Fibroblast of lung (primary cell): ENCODE data around the gene GPR155. TPM values are rescaled to one million over a fixed set of nuclear protein-coding genes. Genes with fewer than 3 reads are reported as not detected.

Experiments
- DNase-seq, 2 donors: peaks; one replicate each; pipeline versions ENCODE4 v3.0.0 to v3.0.0-alpha.2; 2010; ENCODE audit warnings: low read depth in 2 of 2
- H2AFZ ChIP-seq: 2 replicates; pipeline ENCODE4 v1.5.1; 2012; ENCODE audit warnings: low read length, control low read depth, inconsistent platforms
- H3K27ac ChIP-seq: 2 replicates; pipeline ENCODE4 v1.5.1; 2011; ENCODE audit warnings: low read length, control low read depth; ENCODE audit not compliant: insufficient read depth
- H3K27me3 ChIP-seq: 2 replicates; pipeline ENCODE4 v1.5.1; 2011; ENCODE audit warnings: mild to moderate bottlenecking, low read length; ENCODE audit not compliant: control insufficient read depth, insufficient read depth
- H3K36me3 ChIP-seq: 2 replicates; pipeline ENCODE4 v1.5.1; 2011; ENCODE audit warnings: low read length; ENCODE audit not compliant: control insufficient read depth, insufficient read depth
- H3K4me1 ChIP-seq: 2 replicates; pipeline ENCODE4 v1.5.1; 2011; ENCODE audit warnings: low read length; ENCODE audit not compliant: control insufficient read depth, insufficient read depth; ENCODE audit errors: extremely low read depth
- H3K4me2 ChIP-seq: 2 replicates; pipeline ENCODE4 v1.5.1; 2011; ENCODE audit warnings: low read length, control low read depth; ENCODE audit not compliant: insufficient read depth; ENCODE audit errors: extremely low read depth
- H3K4me3 ChIP-seq, 4 experiments: fragments of 200-600 bp in 1 of 4; sonication (generic) in 1 of 4; replicated peaks in 1 of 4; 2 replicates each; pipeline ENCODE4 v1.5.1; 2011 to 2016; ENCODE audit warnings: low read length in 4 of 4, low read depth in 3 of 4, mild to moderate bottlenecking in 3 of 4, control low read depth in 2 of 4, inconsistent platforms in 1 of 4, mixed read lengths in 1 of 4; ENCODE audit not compliant: insufficient read depth in 1 of 4; ENCODE audit errors: control extremely low read depth in 1 of 4
- H3K79me2 ChIP-seq: 2 replicates; pipeline ENCODE4 v1.5.1; 2012; ENCODE audit warnings: mild to moderate bottlenecking, low read length, inconsistent platforms; ENCODE audit not compliant: control insufficient read depth, insufficient read depth
- H3K9ac ChIP-seq: 2 replicates; pipeline ENCODE4 v1.5.1; 2011; ENCODE audit warnings: mild to moderate bottlenecking, low read length, control low read depth; ENCODE audit not compliant: insufficient read depth
- H3K9me3 ChIP-seq: 2 replicates; pipeline ENCODE4 v1.5.1; 2012; ENCODE audit warnings: low read depth, low read length; ENCODE audit not compliant: control insufficient read depth, insufficient read depth
- H4K20me1 ChIP-seq: 2 replicates; pipeline ENCODE4 v1.5.1; 2011; ENCODE audit warnings: low read length; ENCODE audit not compliant: control insufficient read depth, insufficient read depth; ENCODE audit errors: extremely low read depth
- EZH2 ChIP-seq: IDR thresholded peaks from 2 replicates; pipeline ENCODE4 v1.5.1; 2012; ENCODE audit warnings: low read length, control low read depth, mild to moderate bottlenecking; ENCODE audit errors: missing control alignments
- polyA plus RNA-seq, 2 donors: library from polyadenylated mRNA; depleted of rRNA in 1 of 2; stranded (reverse) in 1 of 2; unstranded in 1 of 2; fragments of >200 nt; gene quantifications; 2 replicates each; pipeline ENCODE4 v1.2.1, GENCODE V29; 2011 to 2012; ENCODE audit warnings: missing spikeins in 1 of 2
- total RNA-seq: library from RNA; depleted of rRNA; stranded (reverse); fragments of >200 nt; gene quantifications from 2 replicates; pipeline ENCODE4 v1.2.1, GENCODE V29; 2014
- TF ChIP-seq, protein P1 (sequence below), 2 donors: IDR thresholded peaks in 1 of 2; conservative IDR thresholded peaks in 1 of 2; 1 replicate in 1 of 2; 2 replicates in 1 of 2; pipeline ENCODE4 v1.5.1; 2011 to 2012; ENCODE audit warnings: low read length in 2 of 2, control low read depth in 1 of 2, inconsistent platforms in 1 of 2, low read depth in 1 of 2, mild to moderate bottlenecking in 1 of 2

GPR155 gene
- total and polyA plus RNA-seq, 2 donors (not counting 1 experiment from before 2014, with no cell fraction given): 5.1 to 6.4 TPM

DNA sequence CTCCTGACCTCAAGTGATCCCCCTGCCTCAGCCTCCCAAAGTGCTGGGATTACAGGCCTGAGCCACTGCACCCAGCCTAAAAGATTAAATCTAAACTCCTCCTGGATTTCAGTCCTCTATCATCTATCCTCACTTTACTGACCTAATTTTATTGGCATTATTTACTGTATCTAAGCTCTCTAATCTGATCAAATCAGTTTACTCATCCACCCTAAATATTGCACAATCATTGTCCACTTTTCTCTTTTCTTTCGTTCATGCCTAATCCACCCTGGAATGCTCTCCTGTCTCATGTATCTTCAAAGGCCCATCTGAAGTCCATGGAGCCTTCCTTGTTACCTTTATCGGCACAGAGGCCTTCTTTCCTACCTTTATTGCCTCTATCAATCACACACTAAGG is 31.6 kb upstream of the GPR155 start:
- H3K27me3 ChIP-seq: no peaks in the 10 kb centered on the region
- DNase-seq: no peak
- no peaks in the 10 kb centered on the region for H3K79me2 ChIP-seq
- no peak overlapping the region for H3K4me3 ChIP-seq
- H2AFZ ChIP-seq: no peak overlapping the region
- H3K27ac ChIP-seq: no peak overlapping the region
- no peak overlapping the region for H3K9ac ChIP-seq
- H3K36me3 ChIP-seq: no peaks in the 10 kb centered on the region
- H4K20me1 ChIP-seq: no peaks in the 10 kb centered on the region
- no peak overlapping the region for H3K4me2 ChIP-seq
- H3K9me3 ChIP-seq: no peaks in the 10 kb centered on the region
- no peaks in the 10 kb centered on the region for H3K4me1 ChIP-seq
- TF ChIP-seq, protein P1, sequence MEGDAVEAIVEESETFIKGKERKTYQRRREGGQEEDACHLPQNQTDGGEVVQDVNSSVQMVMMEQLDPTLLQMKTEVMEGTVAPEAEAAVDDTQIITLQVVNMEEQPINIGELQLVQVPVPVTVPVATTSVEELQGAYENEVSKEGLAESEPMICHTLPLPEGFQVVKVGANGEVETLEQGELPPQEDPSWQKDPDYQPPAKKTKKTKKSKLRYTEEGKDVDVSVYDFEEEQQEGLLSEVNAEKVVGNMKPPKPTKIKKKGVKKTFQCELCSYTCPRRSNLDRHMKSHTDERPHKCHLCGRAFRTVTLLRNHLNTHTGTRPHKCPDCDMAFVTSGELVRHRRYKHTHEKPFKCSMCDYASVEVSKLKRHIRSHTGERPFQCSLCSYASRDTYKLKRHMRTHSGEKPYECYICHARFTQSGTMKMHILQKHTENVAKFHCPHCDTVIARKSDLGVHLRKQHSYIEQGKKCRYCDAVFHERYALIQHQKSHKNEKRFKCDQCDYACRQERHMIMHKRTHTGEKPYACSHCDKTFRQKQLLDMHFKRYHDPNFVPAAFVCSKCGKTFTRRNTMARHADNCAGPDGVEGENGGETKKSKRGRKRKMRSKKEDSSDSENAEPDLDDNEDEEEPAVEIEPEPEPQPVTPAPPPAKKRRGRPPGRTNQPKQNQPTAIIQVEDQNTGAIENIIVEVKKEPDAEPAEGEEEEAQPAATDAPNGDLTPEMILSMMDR (conservative IDR thresholded peaks at IDR 0.05 in 1 of 2, IDR thresholded peaks at IDR 0.05 in 1 of 2; ENCODE audit: low read depth in 1 of 2, low read length in 2 of 2): no peak
- no peak for TF ChIP-seq EZH2

DNA sequence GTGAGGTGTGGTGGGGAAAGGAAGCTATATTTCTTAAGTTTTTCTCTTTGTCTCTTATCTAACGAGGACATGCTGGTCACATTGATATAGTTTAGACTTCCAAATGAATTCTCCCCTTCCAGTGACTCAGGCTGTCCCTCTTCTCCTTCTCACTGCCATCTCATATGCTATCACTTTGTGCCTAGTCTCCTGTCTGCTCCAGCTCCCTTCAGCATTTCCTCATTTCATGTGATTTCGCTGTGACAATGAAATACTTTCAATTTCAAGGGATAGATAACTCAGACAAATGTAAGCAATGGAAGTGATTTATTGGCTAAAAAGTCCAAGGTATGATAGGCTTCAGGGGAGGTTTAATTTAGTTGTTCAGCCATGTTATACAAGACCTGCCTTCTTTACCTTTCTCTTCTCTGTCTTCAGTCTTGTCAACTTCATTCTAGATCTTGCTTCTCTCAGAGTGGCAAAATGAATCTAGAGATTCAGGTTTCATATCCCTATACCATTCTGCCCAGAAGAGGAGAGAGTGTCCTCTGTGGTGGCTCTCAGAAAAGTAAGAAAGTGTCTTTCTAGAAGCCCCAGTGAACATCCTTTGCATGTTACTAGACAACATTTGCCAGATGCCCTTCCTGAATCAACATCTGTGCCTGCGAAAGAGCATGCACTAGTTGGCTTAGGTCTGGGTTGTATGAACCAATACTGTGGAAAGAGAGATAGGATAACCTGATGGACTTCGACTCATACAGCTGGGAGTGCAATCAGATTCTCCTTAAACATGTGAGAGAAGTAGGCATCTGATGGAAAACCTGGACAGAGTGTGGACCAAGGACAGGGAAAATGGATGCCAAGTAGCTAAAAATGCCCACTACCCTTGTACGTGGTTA is 29.9 kb upstream of the GPR155 start:
- H3K27me3 ChIP-seq: no peaks in the 10 kb centered on the region
- no peaks in the 10 kb centered on the region for H3K9me3 ChIP-seq
- no peaks in the 10 kb centered on the region for H3K79me2 ChIP-seq
- H3K27ac ChIP-seq: no peak overlapping the region
- DNase-seq: no peak
- no peaks in the 10 kb centered on the region for H4K20me1 ChIP-seq
- no peak overlapping the region for H3K4me3 ChIP-seq
- H3K9ac ChIP-seq: no peak overlapping the region
- no peak overlapping the region for H2AFZ ChIP-seq
- no peaks in the 10 kb centered on the region for H3K4me1 ChIP-seq
- TF ChIP-seq, protein P1 (conservative IDR thresholded peaks at IDR 0.05 in 1 of 2, IDR thresholded peaks at IDR 0.05 in 1 of 2; ENCODE audit: low read depth in 1 of 2, low read length in 2 of 2): no peak
- TF ChIP-seq EZH2: no peak
- H3K36me3 ChIP-seq: no peaks in the 10 kb centered on the region
- H3K4me2 ChIP-seq: no peak overlapping the region

DNA sequence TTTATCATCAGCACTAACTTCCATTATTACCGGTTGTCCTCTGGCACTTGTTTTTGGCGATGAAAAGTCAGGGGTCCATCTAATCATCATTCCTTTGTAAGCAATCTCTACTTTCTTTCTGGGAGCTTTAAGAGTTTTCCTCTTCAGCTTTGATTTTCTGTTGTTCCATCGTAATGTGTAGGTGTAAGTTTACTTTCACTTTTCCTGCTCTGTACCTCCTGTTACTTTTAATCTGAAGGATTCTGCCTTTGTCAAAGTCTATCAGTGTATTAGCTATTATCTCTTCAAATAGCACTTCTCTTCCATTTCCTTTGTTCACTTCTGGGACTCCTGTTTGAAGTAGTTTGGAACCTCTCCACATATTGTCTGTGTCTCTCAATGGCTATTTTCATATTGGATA is 25.5 kb upstream of the GPR155 start:
- H3K4me1 ChIP-seq: no peaks in the 10 kb centered on the region
- no peak overlapping the region for H3K9ac ChIP-seq
- H2AFZ ChIP-seq: no peak overlapping the region
- H3K79me2 ChIP-seq: no peaks in the 10 kb centered on the region
- H3K4me2 ChIP-seq: no peak overlapping the region
- no peaks in the 10 kb centered on the region for H4K20me1 ChIP-seq
- H3K27ac ChIP-seq: no peak overlapping the region
- no peaks in the 10 kb centered on the region for H3K9me3 ChIP-seq
- no peaks in the 10 kb centered on the region for H3K36me3 ChIP-seq
- TF ChIP-seq EZH2: no peak
- TF ChIP-seq, protein P1 (conservative IDR thresholded peaks at IDR 0.05 in 1 of 2, IDR thresholded peaks at IDR 0.05 in 1 of 2; ENCODE audit: low read depth in 1 of 2, low read length in 2 of 2): no peak
- no peaks in the 10 kb centered on the region for H3K27me3 ChIP-seq
- no peak overlapping the region for H3K4me3 ChIP-seq
- no peak for DNase-seq
